NCI-H1930 (cell line): ENCODE results near the gene FGF5.
A peak's percentile ranks its signal among the peaks of the same experiment; 100 is the strongest.
"Not testable (repeated sequence)": the region's sequence is repeated elsewhere in the genome, so short reads cannot be mapped to it uniquely, and the experiment has no call there.

Experiments
- DNase-seq, 2 experiments: peaks; one replicate each; lab custom pipeline; 2025; lab: John Stamatoyannopoulos, UW

Gene FGF5

GRCh38 chr4:80295826-80296225, 29.4 kb downstream of the FGF5 start:
- DNase-seq, result no peak

- no peak for DNase-seq
These were observed 35.4 kb downstream of the FGF5 start for GRCh38 chr4:80301884-80302283.

DNA sequence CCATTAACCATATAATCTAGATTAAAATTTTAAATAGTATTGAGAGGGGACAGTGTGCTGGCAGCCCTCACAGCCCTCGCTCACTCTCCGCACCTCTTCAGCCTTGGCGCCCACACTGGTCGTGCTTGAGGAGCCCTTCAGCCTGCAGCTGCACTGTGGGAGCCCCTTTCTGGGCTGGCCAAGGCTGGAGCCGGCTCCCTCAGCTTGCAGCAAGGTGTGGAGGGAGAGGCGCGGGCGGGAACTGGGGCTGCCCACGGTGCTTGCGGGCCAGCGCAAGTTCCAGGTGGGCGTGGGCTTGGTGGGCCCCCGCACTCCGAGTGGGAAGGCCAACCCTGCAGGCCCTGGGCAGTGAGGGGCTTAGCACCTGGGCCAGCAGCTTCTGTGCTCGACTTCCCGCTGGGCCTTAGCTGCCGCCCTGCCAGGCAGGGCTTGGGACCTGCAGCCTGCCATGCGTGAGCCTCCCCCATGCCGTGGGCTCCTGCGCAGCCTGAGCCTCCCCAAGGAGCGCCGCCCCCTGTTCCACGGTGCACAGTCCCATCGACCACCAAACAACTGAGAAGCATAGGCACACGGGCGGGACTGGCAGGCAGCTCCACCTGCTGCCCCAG, 36.3 kb downstream of the FGF5 start:
- no peak for DNase-seq

DNA sequence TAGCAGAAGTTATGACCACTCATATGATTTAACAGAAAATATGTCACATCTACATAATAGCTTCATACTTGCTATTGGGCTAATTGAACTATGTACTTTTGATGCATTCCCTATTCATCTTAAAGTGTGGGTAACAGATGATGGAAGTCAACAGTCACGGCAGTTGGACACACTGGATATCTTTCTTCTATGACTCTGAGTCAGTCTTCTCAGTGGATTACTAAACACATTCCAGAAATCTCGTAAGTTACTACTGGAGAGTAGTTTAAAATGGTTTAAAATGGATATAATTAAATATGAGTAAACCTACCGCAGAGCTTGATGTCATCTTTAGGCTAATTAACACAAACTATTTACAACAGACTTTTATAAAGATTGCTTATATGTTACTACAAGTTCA, 39.0 kb downstream of the FGF5 start:
- DNase-seq, result no peak

GRCh38 chr4:80306260-80306659, 39.8 kb downstream of the FGF5 start:
- DNase-seq, result no peak

GRCh38 chr4:80307183-80307735, 40.8 kb downstream of the FGF5 start:
- DNase-seq, result no peak

DNA sequence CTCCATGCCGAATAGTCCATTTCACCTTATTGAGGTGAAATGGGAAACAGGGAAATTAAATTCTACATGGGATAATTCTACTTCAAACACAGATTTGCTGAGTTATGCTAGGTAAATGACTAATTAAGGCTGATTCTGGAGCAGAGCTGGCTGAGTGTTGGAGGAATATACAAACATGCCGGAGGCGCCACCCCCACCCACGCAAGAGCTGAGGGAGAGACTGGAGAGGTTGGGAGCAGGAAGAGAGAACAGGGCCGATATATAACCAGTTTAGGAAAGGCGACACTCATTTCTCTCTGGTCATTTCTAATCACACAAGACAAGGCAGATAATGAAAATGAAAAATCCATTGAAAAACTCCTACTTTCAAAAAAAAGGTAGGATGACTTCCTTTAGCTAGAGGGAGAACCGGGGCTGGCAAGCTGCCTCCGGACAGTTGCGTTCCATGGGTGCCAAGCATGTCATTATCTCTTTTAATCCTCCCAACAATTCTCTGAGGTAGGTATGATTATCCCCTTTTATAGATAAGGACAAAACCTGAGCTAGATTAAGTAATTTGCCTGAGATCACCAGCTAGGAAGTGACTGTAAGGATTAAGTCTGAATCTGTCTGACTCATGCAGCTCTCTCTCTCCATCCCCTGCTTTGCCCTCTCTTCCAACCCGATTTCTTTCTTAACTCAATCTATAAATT, 41.5 kb downstream of the FGF5 start:
- DNase-seq, result peak in 1 of 2 experiments; percentile 5

- no peak for DNase-seq
These were observed 42.0 kb downstream of the FGF5 start for GRCh38 chr4:80308466-80308822.

- DNase-seq, result no peak
These were observed 43.0 kb downstream of the FGF5 start for GRCh38 chr4:80309294-80310004.

DNA sequence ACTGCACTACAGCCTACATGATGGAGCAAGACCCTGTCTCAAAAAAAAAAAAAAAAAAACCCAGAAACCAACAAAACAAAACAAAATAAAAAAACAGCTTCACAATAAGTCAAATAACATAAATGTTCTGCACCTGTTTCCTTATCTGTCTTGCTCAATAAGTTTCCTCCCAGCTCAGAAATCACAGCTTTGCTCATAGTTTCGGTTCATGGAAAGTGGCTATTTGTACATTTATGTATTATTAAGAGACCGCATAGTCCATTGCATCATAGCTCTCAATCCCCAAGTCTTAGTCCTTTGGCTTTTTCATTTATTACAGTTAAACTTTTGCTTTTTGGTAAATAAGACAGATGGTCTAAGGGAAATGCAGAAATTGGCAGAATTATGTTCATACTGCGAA, 44.7 kb downstream of the FGF5 start:
- DNase-seq, result no peak

DNA sequence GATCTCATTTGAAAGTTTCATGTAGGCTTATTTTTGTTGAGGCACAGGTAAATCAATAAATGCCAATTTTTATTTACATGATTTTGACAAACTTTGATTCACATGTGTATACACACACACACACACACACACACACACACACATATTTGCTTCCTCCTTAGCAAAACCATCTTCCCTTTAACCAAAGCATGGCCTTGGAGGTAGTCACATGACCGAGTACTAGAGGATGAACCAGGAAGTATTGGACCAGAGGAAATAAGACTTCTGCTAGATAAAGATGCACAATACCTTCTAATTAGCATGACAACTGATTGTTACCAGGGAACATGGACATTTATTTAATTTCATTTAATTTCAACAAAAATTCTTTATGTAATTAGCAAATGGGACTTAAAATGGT, 45.7 kb downstream of the FGF5 start:
- DNase-seq, result no peak

- no peak for DNase-seq
These were observed 47.2 kb downstream of the FGF5 start for GRCh38 chr4:80313627-80314026.

DNA sequence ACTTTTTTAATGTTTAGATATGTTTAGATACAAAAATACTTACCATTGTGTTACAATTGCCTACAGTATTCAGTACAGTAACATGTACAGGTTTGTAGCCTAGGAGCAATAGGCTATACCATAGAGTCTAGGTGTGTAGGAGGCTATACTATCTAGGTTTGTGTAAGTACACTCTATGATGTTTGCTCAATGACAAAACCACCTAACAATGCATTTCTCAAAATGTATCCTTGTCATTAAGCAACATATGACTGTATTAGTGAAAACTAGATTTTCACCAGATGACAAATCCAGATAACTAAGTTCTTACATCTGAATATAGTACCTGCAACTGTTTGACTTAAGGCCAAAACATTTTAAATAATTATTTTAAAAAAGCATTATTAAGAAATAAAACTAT, 49.4 kb downstream of the FGF5 start:
- not testable (repeated sequence) for DNase-seq

GRCh38 chr4:80321341-80321740, 54.9 kb downstream of the FGF5 start:
- DNase-seq, result no peak

DNA sequence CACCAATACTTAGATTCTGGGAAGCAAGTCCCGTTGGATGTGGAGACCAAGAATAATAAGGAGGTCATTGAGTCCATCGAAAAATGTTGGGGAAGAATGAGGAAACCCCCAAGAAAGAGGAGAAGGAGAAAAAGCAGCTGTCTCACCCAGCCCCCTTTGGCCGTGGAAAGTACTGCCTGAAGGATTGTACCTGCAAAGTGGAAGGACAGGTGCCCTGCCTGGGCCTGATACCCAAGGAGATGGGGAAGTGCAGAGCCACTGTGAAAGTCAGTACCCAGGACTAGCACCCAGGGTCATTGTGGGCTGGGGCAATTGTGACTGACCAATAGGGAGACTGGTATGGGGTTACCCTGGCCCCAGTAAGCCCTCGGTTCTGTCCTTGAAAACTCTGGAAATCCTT, 55.3 kb downstream of the FGF5 start:
- DNase-seq, result no peak

DNA sequence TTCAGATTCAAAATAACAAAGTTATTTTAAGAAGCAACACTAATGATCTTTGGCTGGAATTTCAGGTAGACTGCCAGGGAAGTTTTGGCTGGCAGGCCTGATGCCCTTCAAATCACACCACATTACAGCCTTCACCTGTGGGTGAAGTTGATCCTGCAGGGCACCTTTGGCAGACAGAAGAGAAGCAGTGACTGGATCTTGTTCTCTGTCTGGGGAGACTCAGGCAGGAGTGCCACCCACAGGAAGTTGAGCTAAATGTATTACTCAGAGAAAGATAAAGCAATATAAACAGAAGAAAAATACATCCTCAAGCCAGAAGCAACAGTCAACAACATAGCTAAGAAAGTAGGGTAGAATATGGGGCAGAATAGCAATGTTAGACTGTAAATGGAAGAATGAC, 56.3 kb downstream of the FGF5 start:
- no peak for DNase-seq

- DNase-seq, result no peak
These were observed 57.7 kb downstream of the FGF5 start for GRCh38 chr4:80324171-80324570.

DNA sequence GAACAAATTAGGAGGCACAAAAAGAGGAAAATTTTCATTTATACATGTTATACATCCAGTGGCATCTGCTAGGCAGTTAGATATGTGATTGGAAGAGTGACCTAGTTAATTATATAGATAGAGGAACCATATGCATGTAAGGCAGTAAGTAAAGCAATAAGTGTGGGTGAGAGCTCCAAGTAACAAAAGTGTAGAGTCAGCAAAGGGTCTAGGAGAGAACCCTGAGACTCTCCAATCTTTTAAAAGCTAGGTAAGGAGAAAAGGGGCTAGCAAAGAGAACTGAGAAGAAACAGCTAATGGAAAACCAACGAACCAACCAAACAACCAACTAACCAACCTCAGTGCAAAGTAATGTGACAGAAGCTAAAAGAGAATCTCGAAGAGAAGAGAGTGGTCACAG, 65.2 kb downstream of the FGF5 start:
- DNase-seq, result no peak

GRCh38 chr4:80333121-80333520, 66.7 kb downstream of the FGF5 start:
- no peak for DNase-seq

DNA sequence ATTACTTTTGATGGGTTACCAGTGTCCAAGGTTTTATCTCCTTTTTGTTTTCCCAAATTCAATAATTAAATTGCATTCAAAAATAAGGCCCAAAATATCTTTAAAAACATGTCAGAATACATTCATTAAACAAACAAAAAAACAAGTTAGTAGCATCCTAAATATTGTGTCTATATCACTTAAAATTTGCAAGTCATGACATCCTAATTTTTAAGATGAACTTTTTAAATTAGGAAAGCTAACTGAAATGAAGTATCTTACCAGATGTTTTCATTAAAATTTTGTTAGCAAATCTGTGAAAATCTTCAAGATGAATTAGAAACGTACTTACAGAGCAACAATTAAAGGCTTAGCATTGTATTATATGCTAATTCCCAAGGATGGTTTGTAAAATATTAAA, 68.1 kb downstream of the FGF5 start:
- no peak for DNase-seq

DNA sequence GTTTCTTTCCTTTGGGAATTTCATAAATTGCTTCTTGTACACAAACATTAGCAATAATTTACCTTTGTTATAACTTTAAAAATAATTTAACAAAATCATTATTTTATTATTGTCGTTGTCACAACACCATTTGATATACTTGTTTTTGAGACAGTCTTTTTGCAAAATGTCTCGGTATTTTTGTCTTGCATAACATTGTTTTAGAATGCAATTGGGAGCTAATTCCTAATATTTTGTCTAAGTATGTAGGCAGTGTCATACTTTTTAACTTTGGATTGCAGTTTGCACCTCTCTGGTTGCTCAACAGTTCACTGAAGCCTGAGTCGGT, 68.7 kb downstream of the FGF5 start:
- DNase-seq, result no peak

- peak; percentile 72 to 80 for DNase-seq
These were observed 69.3 kb downstream of the FGF5 start, which contains the start of gene CFAP299 for GRCh38 chr4:80335554-80336358. CFAP299 (plus strand) TSS chr4:80335730.
